H9 (cell line): Measurements from ENCODE around the gene DOCK10. TPM values are rescaled to one million over a fixed set of nuclear protein-coding genes. Genes with fewer than 3 reads are reported as not detected.

Experiments
- DNase-seq: peaks from one replicate; pipeline ENCODE4 v3.0.0-alpha.2; 2017
- H2AFZ ChIP-seq: one replicate; pipeline ENCODE4 v1.6.1; 2013; ENCODE audit warnings: mild to moderate bottlenecking, low read length, control low read depth, moderate library complexity
- H2AK5ac ChIP-seq: 2 replicates; pipeline ENCODE4 v1.6.1; 2013; ENCODE audit warnings: low read length, control low read depth, mixed read lengths; ENCODE audit not compliant: insufficient read length
- H2BK120ac ChIP-seq: one replicate; pipeline ENCODE4 v1.6.1; 2013; ENCODE audit warnings: low read depth, mild to moderate bottlenecking, low read length, control low read depth, inconsistent platforms; ENCODE audit not compliant: poor library complexity, severe bottlenecking
- H2BK12ac ChIP-seq: 2 replicates; pipeline ENCODE4 v1.6.1; 2013; ENCODE audit warnings: low read length, control low read depth, mixed read lengths, low read depth; ENCODE audit not compliant: insufficient read length
- H2BK15ac ChIP-seq: 2 replicates; pipeline ENCODE4 v1.6.1; 2013; ENCODE audit warnings: low read depth, low read length, control low read depth
- H2BK20ac ChIP-seq: one replicate; pipeline ENCODE4 v1.6.1; 2013; ENCODE audit warnings: low read depth, mild to moderate bottlenecking, low read length, control low read depth, inconsistent platforms; ENCODE audit not compliant: poor library complexity, severe bottlenecking
- H2BK5ac ChIP-seq: 2 replicates; pipeline ENCODE4 v1.6.1; 2013; ENCODE audit warnings: low read length, control low read depth, mixed read lengths; ENCODE audit not compliant: insufficient read length
- H3K14ac ChIP-seq: 2 replicates; pipeline ENCODE4 v1.6.1; 2013; ENCODE audit warnings: low read length, control low read depth; ENCODE audit not compliant: insufficient read depth
- H3K18ac ChIP-seq: 2 replicates; pipeline ENCODE4 v1.6.1; 2013; ENCODE audit warnings: low read depth, mild to moderate bottlenecking, mixed read lengths, low read length, control low read depth; ENCODE audit not compliant: insufficient read length
- H3K23ac ChIP-seq: 2 replicates; pipeline ENCODE4 v1.6.1; 2013; ENCODE audit warnings: low read length, control low read depth, mixed read lengths, low read depth; ENCODE audit not compliant: insufficient read length
- H3K23me2 ChIP-seq: 2 replicates; pipeline ENCODE4 v1.6.1; 2013; ENCODE audit warnings: low read depth, mild to moderate bottlenecking, mixed read lengths, low read length, control low read depth; ENCODE audit not compliant: insufficient read length, poor library complexity, severe bottlenecking
- H3K27ac ChIP-seq: 2 replicates; pipeline ENCODE4 v1.5.1; 2013; ENCODE audit warnings: low read length, control low read depth, mixed read lengths, low read depth; ENCODE audit not compliant: insufficient read length
- H3K27me3 ChIP-seq: 2 replicates; pipeline ENCODE4 v1.6.1; 2013; ENCODE audit warnings: low read length, control low read depth, inconsistent platforms; ENCODE audit not compliant: insufficient read depth
- H3K4ac ChIP-seq: 2 replicates; pipeline ENCODE4 v1.6.1; 2013; ENCODE audit warnings: low read depth, mild to moderate bottlenecking, control low read depth, inconsistent platforms, low read length, moderate library complexity
- H3K4me1 ChIP-seq: 2 replicates; pipeline ENCODE4 v1.6.1; 2013; ENCODE audit warnings: low read length, control low read depth, inconsistent platforms; ENCODE audit not compliant: insufficient read depth
- H3K4me2 ChIP-seq: 2 replicates; pipeline ENCODE4 v1.6.1; 2013; ENCODE audit warnings: low read length, control low read depth, mixed read lengths; ENCODE audit not compliant: insufficient read length, insufficient read depth
- H3K56ac ChIP-seq: 2 replicates; pipeline ENCODE4 v1.6.1; 2013; ENCODE audit warnings: low read depth, mild to moderate bottlenecking, mixed read lengths, low read length, control low read depth; ENCODE audit not compliant: insufficient read length
- H3K79me1 ChIP-seq: 2 replicates; pipeline ENCODE4 v1.6.1; 2013; ENCODE audit warnings: low read depth, mild to moderate bottlenecking, moderate library complexity, low read length, control low read depth, inconsistent platforms; ENCODE audit not compliant: insufficient read depth, poor library complexity, severe bottlenecking
- H3K79me2 ChIP-seq: 2 replicates; pipeline ENCODE4 v1.6.1; 2013; ENCODE audit warnings: low read length, control low read depth, inconsistent platforms; ENCODE audit not compliant: insufficient read depth
- H3K9ac ChIP-seq: 2 replicates; pipeline ENCODE4 v1.6.1; 2013; ENCODE audit warnings: low read length, control low read depth, mixed read lengths; ENCODE audit not compliant: insufficient read length; ENCODE audit errors: extremely low read depth
- H3K9me3 ChIP-seq: one replicate; pipeline ENCODE4 v1.6.1; 2013; ENCODE audit warnings: low read depth, low read length, inconsistent platforms; ENCODE audit not compliant: control insufficient read depth
- H3T11ph ChIP-seq: one replicate; pipeline ENCODE4 v1.6.1; 2013; ENCODE audit warnings: mild to moderate bottlenecking, low read length, control low read depth, inconsistent platforms
- H4K20me1 ChIP-seq: one replicate; pipeline ENCODE4 v1.6.1; 2013; ENCODE audit not compliant: control insufficient read depth, insufficient read length, insufficient read depth
- H4K5ac ChIP-seq: 2 replicates; pipeline ENCODE4 v1.6.1; 2013; ENCODE audit warnings: low read depth, mild to moderate bottlenecking, mixed read lengths, low read length, control low read depth; ENCODE audit not compliant: insufficient read length
- H4K8ac ChIP-seq: replicated peaks from 2 replicates; pipeline ENCODE4 v1.6.1; 2013; ENCODE audit warnings: low read length, control low read depth, mixed read lengths, low read depth; ENCODE audit not compliant: insufficient read length
- H4K91ac ChIP-seq: 2 replicates; pipeline ENCODE4 v1.6.1; 2013; ENCODE audit warnings: low read depth, mild to moderate bottlenecking, moderate library complexity, mixed read lengths, low read length, control low read depth; ENCODE audit not compliant: insufficient read length
- H3K27ac Mint-ChIP-seq, 3 experiments: 2 replicates in 2 of 3; 3 replicates in 1 of 3; pipeline ENCODE4 v1.8.0; 2020 to 2021; ENCODE audit warnings: mixed read lengths in 3 of 3, mild to moderate bottlenecking in 1 of 3, moderate library complexity in 1 of 3
- H3K27me3 Mint-ChIP-seq: 2 replicates; pipeline ENCODE4 v1.8.0; 2021; ENCODE audit warnings: low read depth, mild to moderate bottlenecking, moderate library complexity, mixed read lengths
- H3K36me3 Mint-ChIP-seq, 3 experiments: 2 replicates in 2 of 3; 3 replicates in 1 of 3; pipeline ENCODE4 v1.8.0; 2020 to 2021; ENCODE audit warnings: low read depth in 3 of 3, mixed read lengths in 3 of 3; ENCODE audit not compliant: insufficient read depth in 1 of 3
- H3K4me1 Mint-ChIP-seq, 2 experiments: 2 replicates each; pipeline ENCODE4 v1.8.0; 2020; ENCODE audit warnings: mixed read lengths in 2 of 2
- H3K4me3 Mint-ChIP-seq, 2 experiments: 2 replicates in 1 of 2; 3 replicates in 1 of 2; pipeline ENCODE4 v1.8.0; 2020 to 2021; ENCODE audit warnings: mild to moderate bottlenecking in 2 of 2, mixed read lengths in 2 of 2, moderate library complexity in 1 of 2
- H3K9me3 Mint-ChIP-seq, 2 experiments: 2 replicates in 1 of 2; 3 replicates in 1 of 2; pipeline ENCODE4 v1.8.0; 2020; ENCODE audit warnings: mild to moderate bottlenecking in 2 of 2, mixed read lengths in 2 of 2, moderate library complexity in 1 of 2
- CTCF ChIP-seq: fragments of 200-600 bp; sonication (generic); conservative IDR thresholded peaks from 3 replicates; pipeline ENCODE4 v1.8.0; 2021; ENCODE audit warnings: antibody characterized with exemption, mild to moderate bottlenecking
- WGBS: extraction: QIAGEN DNeasy Blood & Tissue Kit; methylation state at CpG from one replicate; pipeline ENCODE4 v1.1.7; 2013; ENCODE audit warnings: missing lambda C conversion rate, low lambda C conversion rate, mixed read lengths; ENCODE audit not compliant: insufficient read length; ENCODE audit errors: extremely low coverage; 5-methylcytosine and 5-hydroxymethylcytosine counted together
- total RNA-seq: library from RNA; stranded (reverse); gene quantifications from 2 replicates; pipeline ENCODE4 v1.2.1, GENCODE V29; 2021

DOCK10 gene
- total RNA-seq, 1 experiment from 2014 or later = 0.79 TPM

GRCh38 chr2:225028572-225028971 is 13.7 kb downstream of the DOCK10 start:
- Mint-ChIP-seq H3K4me3 (no peak overlapping the region), H3K4me1 (peaks cover 0 to 2% of the 10 kb centered on the region in 2 experiments; a peak in 1 of 4 replicates), H3K9me3 (no peaks in the 10 kb centered on the region), H3K27ac (no peak overlapping the region), H3K27me3 (no peaks in the 10 kb centered on the region), H3K36me3 (no peaks in the 10 kb centered on the region)
- H4K8ac ChIP-seq = no peak overlapping the region
- no peak overlapping the region for H2BK120ac ChIP-seq
- H3K4me1 ChIP-seq = no peaks in the 10 kb centered on the region
- no peaks in the 10 kb centered on the region for H3K9me3 ChIP-seq
- no peaks in the 10 kb centered on the region for H4K20me1 ChIP-seq
- no peak overlapping the region for H3K27ac ChIP-seq
- no peak overlapping the region for H3K23ac ChIP-seq
- H2AK5ac ChIP-seq = no peak overlapping the region
- no peak overlapping the region for H4K5ac ChIP-seq
- no peak overlapping the region for H2AFZ ChIP-seq
- DNase-seq = no peak
- no peak overlapping the region for H3K4ac ChIP-seq
- H3K14ac ChIP-seq = no peak overlapping the region
- H3K18ac ChIP-seq = no peak overlapping the region
- no peak overlapping the region for H3K9ac ChIP-seq
- H3K4me2 ChIP-seq = no peak overlapping the region
- H3K56ac ChIP-seq = no peak overlapping the region
- H3K27me3 ChIP-seq = no peaks in the 10 kb centered on the region
- TF ChIP-seq CTCF = no peak
- H2BK12ac ChIP-seq = no peak overlapping the region
- no peaks in the 10 kb centered on the region for H3K79me1 ChIP-seq
- no peaks in the 10 kb centered on the region for H3K23me2 ChIP-seq
- H2BK20ac ChIP-seq = no peak overlapping the region
- no peak overlapping the region for H2BK15ac ChIP-seq
- H2BK5ac ChIP-seq = no peak overlapping the region
- H3K79me2 ChIP-seq = no peaks in the 10 kb centered on the region
- no peak overlapping the region for H3T11ph ChIP-seq
- H4K91ac ChIP-seq = no peak overlapping the region
- no CpG with 5 or more reads among the region's 3 CpGs for WGBS
